BJ (cell line): Measurements from ENCODE around the gene TUBA3D. TPM values are rescaled to one million over a fixed set of nuclear protein-coding genes. Genes with fewer than 3 reads are reported as not detected.
"Not testable (repeated sequence)": the region's sequence is repeated elsewhere in the genome, so short reads cannot be mapped to it uniquely, and the experiment has no call there.

Experiments
- CTCF ChIA-PET: fragments of 350-600 bp; formaldehyde crosslinking; extraction: SDS; loops from one replicate; lab custom pipeline; 2021; ENCODE audit warnings: antibody characterized with exemption, inconsistent platforms; lab: Yijun Ruan, JAX
- POLR2A ChIA-PET: fragments of 300-600 bp; sonication (Branson Sonifier 250); formaldehyde crosslinking; extraction: SDS; loops from one replicate; lab custom pipeline; 2021; ENCODE audit warnings: antibody characterized with exemption; lab: Charles Lee
- DNase-seq: peaks from one replicate; pipeline ENCODE4 v3.0.0-alpha.2; 2011; ENCODE audit warnings: low read depth
- H3K27me3 ChIP-seq: 2 replicates; pipeline ENCODE4 v1.6.0; 2011; ENCODE audit warnings: low read length; ENCODE audit not compliant: control insufficient read depth, insufficient read depth
- H3K36me3 ChIP-seq: 2 replicates; pipeline ENCODE4 v1.5.1; 2011; ENCODE audit warnings: low read length; ENCODE audit not compliant: control insufficient read depth, insufficient read depth
- H3K4me3 ChIP-seq: 2 replicates; pipeline ENCODE4 v1.5.1; 2011; ENCODE audit warnings: low read depth, mild to moderate bottlenecking, control low read depth, low read length
- polyA plus RNA-seq: library from polyadenylated mRNA; depleted of rRNA; stranded (reverse); fragments of >200 nt; gene quantifications from 2 replicates; pipeline ENCODE4 v1.2.3, GENCODE V29; 2011
- TF ChIP-seq, protein P1 (sequence below): IDR thresholded peaks from 2 replicates; pipeline ENCODE4 v1.5.1; 2011; ENCODE audit warnings: low read depth, mild to moderate bottlenecking, control low read depth, inconsistent platforms, low read length, moderate library complexity; ENCODE audit not compliant: insufficient read depth

Gene TUBA3D
- polyA plus RNA-seq, 1 experiment = not detected

DNA sequence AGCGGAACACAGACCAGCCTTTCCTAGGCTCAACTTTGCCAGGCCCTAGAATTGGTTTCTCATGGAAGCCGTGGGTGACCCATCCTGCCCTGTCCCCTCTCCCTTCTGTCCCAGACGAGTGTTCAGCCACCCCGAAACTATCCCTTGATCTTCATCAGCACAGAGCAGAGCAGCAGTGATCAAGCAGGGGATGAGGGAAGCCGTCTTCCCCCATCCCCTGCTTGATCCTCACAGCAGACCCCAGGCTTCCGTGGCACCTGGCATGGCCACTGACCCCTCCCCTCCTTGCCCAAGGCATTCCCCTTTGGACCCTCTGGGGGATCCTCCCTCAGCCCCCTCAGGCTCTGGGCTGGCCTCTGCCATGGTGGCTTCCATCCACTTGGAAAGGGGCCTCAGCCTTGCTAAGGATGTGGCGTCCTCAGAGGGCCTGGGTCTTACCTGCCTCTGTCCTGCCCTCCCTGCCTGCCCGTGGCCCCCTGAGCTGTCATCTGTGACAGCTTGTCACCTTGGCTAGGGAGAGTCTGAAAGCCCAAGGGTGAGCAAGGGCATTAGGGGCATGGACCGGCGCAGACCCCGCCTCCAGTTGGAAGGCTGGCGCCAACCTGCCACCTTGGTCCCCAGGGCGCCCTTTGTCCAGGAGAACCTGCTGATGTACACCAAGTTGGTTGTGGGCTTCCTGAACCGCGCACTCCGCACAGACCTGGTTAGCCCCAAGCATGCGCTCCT, 41.4 kb downstream of the TUBA3D start:
- CTCF ChIA-PET = no interaction called here
- Histone ChIP-seq H3K27me3 (no peaks in the 10 kb centered on the region), H3K36me3 (peaks cover 10% of the 10 kb centered on the region), H3K4me3 (no peak overlapping the region)
- DNase-seq = no peak
- TF ChIP-seq, protein P1, sequence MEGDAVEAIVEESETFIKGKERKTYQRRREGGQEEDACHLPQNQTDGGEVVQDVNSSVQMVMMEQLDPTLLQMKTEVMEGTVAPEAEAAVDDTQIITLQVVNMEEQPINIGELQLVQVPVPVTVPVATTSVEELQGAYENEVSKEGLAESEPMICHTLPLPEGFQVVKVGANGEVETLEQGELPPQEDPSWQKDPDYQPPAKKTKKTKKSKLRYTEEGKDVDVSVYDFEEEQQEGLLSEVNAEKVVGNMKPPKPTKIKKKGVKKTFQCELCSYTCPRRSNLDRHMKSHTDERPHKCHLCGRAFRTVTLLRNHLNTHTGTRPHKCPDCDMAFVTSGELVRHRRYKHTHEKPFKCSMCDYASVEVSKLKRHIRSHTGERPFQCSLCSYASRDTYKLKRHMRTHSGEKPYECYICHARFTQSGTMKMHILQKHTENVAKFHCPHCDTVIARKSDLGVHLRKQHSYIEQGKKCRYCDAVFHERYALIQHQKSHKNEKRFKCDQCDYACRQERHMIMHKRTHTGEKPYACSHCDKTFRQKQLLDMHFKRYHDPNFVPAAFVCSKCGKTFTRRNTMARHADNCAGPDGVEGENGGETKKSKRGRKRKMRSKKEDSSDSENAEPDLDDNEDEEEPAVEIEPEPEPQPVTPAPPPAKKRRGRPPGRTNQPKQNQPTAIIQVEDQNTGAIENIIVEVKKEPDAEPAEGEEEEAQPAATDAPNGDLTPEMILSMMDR = no peak
- POLR2A ChIA-PET = no interaction called here

DNA sequence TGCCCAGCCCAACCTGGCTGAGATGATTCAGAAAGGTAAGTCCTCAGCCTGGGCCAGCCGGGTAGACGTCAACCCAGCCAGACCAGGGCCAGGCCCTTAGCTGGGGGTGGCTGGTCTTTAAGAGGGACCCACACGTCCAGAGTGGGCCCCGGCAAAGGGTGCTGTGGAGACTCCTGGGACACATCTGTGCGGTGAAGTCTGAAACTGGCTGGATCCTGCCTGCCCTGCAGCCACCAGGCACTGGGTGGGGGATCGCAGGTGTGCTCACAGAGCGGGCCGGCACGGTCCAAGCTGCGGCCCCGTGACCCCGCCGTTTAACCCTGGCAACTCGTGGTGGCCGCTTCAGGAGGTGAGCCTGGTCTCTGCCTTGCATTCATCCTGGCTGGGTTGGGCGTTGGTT, 41.9 kb downstream of the TUBA3D start:
- CTCF ChIA-PET, H3K4me3 ChIP-seq, DNase-seq, POLR2A ChIA-PET, H3K27me3 ChIP-seq, H3K36me3 ChIP-seq: not testable (repeated sequence)

DNA sequence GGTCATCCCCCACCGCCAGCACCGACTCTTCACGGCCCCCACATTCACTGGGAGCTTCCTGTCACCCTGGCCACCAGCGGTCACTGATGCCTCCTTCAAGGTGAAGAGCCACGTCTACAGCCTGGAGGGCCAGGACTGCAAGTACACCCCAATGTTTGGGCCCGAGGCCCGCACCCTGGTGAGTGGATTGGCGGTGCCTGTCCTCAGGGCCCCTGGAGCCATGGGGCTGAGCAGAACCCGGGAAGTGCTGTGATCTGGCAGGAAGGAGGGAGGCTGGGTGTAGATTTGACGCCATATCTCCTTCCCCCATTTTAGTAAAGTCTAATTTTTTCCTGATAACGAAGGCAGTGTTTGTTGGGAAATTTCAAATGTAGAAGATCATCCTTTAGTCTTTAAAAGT, 42.6 kb downstream of the TUBA3D start:
- H3K27me3 ChIP-seq, H3K36me3 ChIP-seq, CTCF ChIA-PET, DNase-seq, POLR2A ChIA-PET, H3K4me3 ChIP-seq: not testable (repeated sequence)

DNA sequence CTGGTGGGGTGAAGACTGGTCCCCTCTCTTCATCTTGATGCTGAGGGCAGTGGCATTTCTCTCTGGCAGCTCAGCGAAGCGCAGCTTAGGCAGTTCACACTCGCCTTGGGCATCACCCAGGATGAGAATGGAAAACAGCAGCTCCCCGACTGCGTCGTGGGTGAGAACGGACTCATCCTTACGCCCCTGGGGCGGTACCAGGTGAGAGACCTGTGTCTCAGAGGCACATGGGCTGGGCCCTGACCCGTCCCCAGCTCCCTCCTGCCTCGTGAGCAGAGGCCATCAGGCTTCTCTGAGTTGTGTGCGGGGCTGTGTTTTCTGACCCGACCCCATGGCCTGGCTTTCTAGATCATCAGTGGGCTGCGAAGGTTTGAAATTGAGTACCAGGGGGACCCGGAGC, 43.5 kb downstream of the TUBA3D start:
- CTCF ChIA-PET = no interaction called here
- TF ChIP-seq, protein P1 = no peak

DNA sequence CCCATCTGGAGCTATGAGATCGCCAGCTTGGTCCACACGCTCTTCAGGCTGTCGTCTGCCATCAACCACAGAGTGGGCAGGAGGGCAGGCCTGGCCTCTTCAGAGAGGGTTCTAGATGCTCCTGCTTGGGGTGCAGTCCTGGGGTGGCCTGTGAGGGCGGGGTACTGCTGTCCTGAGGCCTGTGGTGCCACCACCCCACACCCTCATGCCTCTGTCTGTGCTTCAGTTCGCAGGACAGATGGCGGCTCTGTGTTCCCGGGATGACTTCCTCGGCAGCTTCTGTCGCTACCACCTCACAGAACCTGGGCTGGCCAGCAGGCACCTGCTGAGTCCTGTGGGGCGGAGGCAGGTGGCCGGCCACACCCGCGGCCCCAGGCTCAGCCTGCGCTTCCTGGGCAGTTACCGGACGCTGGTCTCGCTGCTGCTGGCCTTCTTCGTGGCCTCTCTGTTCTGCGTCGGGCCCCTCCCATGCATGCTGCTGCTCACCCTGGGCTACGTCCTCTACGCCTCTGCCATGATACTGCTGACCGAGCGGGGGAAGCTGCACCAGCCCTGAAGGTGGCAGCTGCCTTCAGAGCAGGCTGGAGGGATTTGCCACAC, 44.1 kb downstream of the TUBA3D start:
- POLR2A ChIA-PET, CTCF ChIA-PET, H3K36me3 ChIP-seq, H3K4me3 ChIP-seq, DNase-seq, H3K27me3 ChIP-seq: not testable (repeated sequence)

More for the DNA sequence above, 43.5 kb downstream of the TUBA3D start:
- no peak for DNase-seq
- H3K27me3 ChIP-seq = no peaks in the 10 kb centered on the region
- peaks cover 10% of the 10 kb centered on the region for H3K36me3 ChIP-seq
- no peak overlapping the region for H3K4me3 ChIP-seq
- POLR2A ChIA-PET = no interaction called here

DNA sequence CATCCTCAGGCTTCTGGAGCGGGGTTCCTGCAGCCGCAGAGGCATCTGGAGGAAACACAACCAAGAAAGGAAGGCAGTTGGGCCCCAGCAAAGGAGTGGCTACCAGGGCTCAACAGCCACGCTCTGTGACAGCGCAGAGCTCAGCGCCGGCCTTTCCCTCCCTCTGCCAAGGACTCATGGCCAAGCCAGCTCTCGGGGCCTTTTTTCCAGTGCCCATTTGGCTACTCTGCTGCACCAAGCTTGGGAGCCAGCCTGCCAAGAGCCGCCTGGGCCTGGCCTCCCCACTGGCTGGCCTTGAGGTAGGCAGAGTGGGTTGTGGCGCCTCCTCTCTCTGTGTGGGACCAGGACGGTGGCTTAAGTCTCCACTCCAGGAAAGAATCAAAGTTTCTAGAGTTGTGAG, 44.6 kb downstream of the TUBA3D start:
- Histone ChIP-seq H3K4me3 (no peak overlapping the region), H3K36me3 (peaks cover 10% of the 10 kb centered on the region), H3K27me3 (no peaks in the 10 kb centered on the region)
- TF ChIP-seq, protein P1 = no peak
- ChIA-PET CTCF (no interaction called here), POLR2A (no interaction called here)
- DNase-seq = no peak

DNA sequence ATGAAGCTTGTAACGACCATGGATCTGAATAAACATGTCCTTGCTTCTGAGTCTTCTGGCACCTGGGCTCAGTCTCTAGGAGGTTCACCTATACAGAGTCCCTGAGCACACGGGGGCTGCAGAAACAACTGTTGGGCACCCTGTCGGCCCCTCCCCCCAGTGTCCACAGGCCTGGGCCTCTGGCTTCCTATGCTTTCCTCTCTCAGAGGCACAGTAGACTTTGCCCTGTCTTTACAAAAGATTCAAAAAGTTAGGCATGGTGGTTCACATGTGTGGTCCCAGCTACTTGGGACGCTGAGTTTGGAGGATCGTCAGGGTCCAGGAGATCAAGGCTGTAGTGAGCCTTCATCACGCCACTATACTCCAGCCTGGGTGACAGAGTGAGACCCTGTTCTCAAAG, 45.6 kb downstream of the TUBA3D start:
- POLR2A ChIA-PET, H3K27me3 ChIP-seq, H3K36me3 ChIP-seq, H3K4me3 ChIP-seq, DNase-seq: not testable (repeated sequence)
- CTCF ChIA-PET = interaction anchor here (0.5 kb wide), 1 partner anchor 1718 kb away, joined by 3 read pairs; no protein-coding TSS in a partner anchor
